SH-SY5Y (cell line): ENCODE data around the gene KBTBD13.

Experiments used
- GATA2 ChIP-seq: IDR thresholded peaks from 2 replicates; pipeline ENCODE4 v1.6.1; 2011; ENCODE audit warnings: mild to moderate bottlenecking, low read depth, low read length
- GATA3 ChIP-seq: IDR thresholded peaks from 2 replicates; pipeline ENCODE4 v1.6.1; 2011; ENCODE audit warnings: low read depth, mild to moderate bottlenecking, low read length, moderate library complexity

DNA sequence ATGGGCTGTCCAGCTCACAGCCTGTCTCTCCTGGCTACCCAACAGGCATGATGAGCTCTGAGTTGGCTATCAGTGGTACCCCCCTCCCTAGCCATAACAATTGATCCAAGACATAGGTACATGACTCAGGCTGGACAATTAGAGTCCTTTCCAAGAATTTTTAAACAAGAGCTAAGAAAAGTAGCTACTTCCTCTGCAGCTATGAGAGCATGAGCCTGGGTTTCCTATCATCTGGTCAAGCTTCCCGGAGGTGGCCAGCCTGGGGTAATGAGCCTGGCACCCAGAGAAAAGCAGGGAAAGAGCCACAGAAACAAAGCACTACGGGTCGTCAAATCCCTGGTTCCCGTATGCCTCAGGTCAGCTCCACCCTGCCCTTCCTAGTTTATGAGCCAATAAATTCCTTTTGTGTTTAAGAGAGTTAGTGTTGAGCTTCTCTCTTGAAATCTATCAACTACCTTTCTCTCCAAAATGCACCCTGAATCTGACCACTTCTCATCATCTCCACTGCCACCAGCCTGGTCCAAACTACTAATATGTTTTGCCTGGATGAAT lies 33.7 kb upstream of the KBTBD13 start:
- TF ChIP-seq GATA2 (no peak), GATA3 (no peak)
